Subcutaneous adipose tissue (tissue), 4 donors: ENCODE results near the gene SERPINA4. TPM values are rescaled to one million over a fixed set of nuclear protein-coding genes. Genes with fewer than 3 reads are reported as not detected.

Source experiments
- CTCF ChIP-seq: fragments of 450-650 bp; IDR thresholded peaks from one replicate; pipeline ENCODE4 v1.5.1; 2016; ENCODE audit warnings: low read depth, mild to moderate bottlenecking, control low read depth, antibody characterized with exemption, moderate library complexity
- total RNA-seq, 4 donors: library from RNA; depleted of rRNA; stranded (reverse); fragments of >200 nt; gene quantifications; one replicate each; pipeline ENCODE4 v1.1.0, GENCODE V29; 2016

Gene SERPINA4
- total RNA-seq, 4 donors from 2014 or later, result not detected

- no peak for TF ChIP-seq CTCF
These were observed 39.7 kb upstream of the SERPINA4 start for GRCh38 chr14:94521375-94522114.

DNA sequence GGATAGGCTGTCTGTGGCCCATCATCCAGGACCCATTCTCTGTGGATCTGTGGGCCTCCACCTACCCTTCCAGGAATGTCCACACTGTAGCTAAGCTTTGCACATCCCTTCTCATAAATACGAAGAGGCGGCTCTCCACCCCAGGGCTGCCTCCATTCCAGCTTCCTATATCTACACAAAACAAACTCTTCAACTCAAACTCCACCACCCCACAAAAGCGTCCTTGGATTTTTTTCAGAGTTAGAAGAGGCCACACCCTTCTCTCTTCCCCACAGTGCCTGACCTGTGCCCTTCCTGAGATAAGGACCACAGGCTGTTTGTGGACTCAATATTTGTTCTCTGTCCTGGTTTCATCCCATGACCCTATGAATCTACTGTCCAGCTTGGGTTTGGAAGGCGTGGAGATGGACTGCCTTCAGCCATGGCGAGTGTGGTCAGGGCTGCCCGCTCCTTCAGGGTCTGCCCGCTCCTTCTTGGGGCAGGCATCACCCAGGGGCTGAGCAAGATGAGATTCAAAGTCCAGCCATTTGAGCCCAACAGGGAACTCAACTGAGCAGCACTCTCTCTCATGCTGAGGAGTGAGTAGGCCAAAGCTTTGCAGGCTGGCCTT, 39.0 kb upstream of the SERPINA4 start:
- no peak for TF ChIP-seq CTCF

- TF ChIP-seq CTCF, result no peak
These were observed 38.0 kb upstream of the SERPINA4 start for GRCh38 chr14:94523265-94523664.

- no peak for TF ChIP-seq CTCF
These were observed 37.1 kb upstream of the SERPINA4 start for GRCh38 chr14:94524093-94524492.

DNA sequence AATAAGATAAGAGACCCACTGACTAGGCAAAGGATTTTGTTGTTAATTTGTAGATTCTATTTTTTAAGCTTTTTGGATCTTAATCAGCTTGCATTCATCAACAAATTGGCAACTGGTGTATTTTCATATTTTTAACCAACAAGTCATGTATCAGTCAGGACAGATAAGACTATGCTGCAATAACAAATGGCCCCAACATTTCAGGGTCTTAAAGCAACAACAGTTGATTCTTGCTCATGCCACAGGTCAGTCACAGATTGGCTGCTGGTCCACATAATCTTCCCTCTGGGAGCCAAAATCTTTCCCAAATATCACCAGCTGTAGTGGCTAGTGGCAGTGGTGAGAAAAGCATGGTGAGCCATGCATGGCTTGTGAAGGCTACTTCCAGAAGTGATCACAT, 30.1 kb upstream of the SERPINA4 start:
- no peak for TF ChIP-seq CTCF

DNA sequence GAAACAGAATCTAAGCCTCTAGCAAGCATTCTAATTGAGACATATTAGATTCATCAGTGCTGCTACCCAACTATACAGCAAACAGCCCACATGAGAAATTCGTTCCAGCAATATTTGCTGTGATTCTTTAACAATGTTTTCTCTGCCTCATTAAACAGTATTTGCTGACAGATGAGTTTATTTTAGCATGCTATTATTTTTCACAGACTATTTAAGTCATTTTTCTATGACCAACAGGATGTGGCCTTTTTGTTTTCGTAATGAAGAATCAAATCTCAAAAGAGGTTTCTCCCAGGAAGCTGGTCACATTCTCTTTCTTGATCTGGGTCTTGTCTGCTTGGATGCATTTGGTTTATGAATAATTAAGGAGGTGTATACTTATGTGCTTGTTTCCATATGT, 28.8 kb upstream of the SERPINA4 start:
- no peak for TF ChIP-seq CTCF

GRCh38 chr14:94535506-94535905, 25.7 kb upstream of the SERPINA4 start:
- TF ChIP-seq CTCF, result no peak
